ENCODE results near the gene GLCCI1. TPM values are rescaled to one million over a fixed set of nuclear protein-coding genes. Genes with fewer than 3 reads are reported as not detected.

GLCCI1 gene
- total RNA-seq, 2 donors from 2014 or later: 44.3 to 55.8 TPM

GRCh38 chr7:7923818-7924217 is 44.8 kb upstream of the GLCCI1 start:
- Histone ChIP-seq H3K9ac (ENCODE audit: extremely low read depth, low read length, poor library complexity, severe bottlenecking) (no peak overlapping the region), H3K36me3 (ENCODE audit: control insufficient read depth, insufficient read depth, low read length) (no peaks in the 10 kb centered on the region), H3K27ac (ENCODE audit: low read depth, low read length) (no peak overlapping the region), H3K27me3 (ENCODE audit: control insufficient read depth, insufficient read depth, low read length, poor library complexity, severe bottlenecking) (no peaks in the 10 kb centered on the region), H3K4me3 (ENCODE audit: low read length) (peak overlapping the region; percentile 37), H3K4me1 (ENCODE audit: control insufficient read depth, insufficient read depth, low read length) (peaks cover 15% of the 10 kb centered on the region), H3K9me3 (ENCODE audit: control insufficient read depth, low read length) (peaks cover 12% of the 10 kb centered on the region)
- no peak for DNase-seq
- H3K36me3 Mint-ChIP-seq (ENCODE audit: low read depth): no peaks in the 10 kb centered on the region
- peaks cover 9% of the 10 kb centered on the region for H3K27me3 Mint-ChIP-seq (ENCODE audit: insufficient read depth)
- H3K27ac Mint-ChIP-seq: peak overlapping the region; percentile 79
- H3K4me3 Mint-ChIP-seq: peak overlapping the region; percentile 35
- TF ChIP-seq CTCF (conservative IDR thresholded peaks at IDR 0.05): no peak
- H3K4me1 Mint-ChIP-seq: peaks cover 47% of the 10 kb centered on the region
- 57% methylated on average over 1 of the region's 1 CpG; no CpG with 5 or more reads in 1 of the 2 experiments for WGBS, 2 experiments (ENCODE audit: insufficient coverage in 1 of 2, insufficient read length in 1 of 2)
- no peaks in the 10 kb centered on the region for H3K9me3 Mint-ChIP-seq

GRCh38 chr7:7924303-7924702 is 44.3 kb upstream of the GLCCI1 start:
- peak; percentile 58 for DNase-seq
- H3K9me3 Mint-ChIP-seq: no peaks in the 10 kb centered on the region
- H3K36me3 Mint-ChIP-seq (ENCODE audit: low read depth): no peaks in the 10 kb centered on the region
- Histone ChIP-seq H3K27ac (ENCODE audit: low read depth, low read length) (no peak overlapping the region), H3K36me3 (ENCODE audit: control insufficient read depth, insufficient read depth, low read length) (no peaks in the 10 kb centered on the region), H3K9ac (ENCODE audit: extremely low read depth, low read length, poor library complexity, severe bottlenecking) (no peak overlapping the region), H3K4me1 (ENCODE audit: control insufficient read depth, insufficient read depth, low read length) (peaks cover 15% of the 10 kb centered on the region), H3K27me3 (ENCODE audit: control insufficient read depth, insufficient read depth, low read length, poor library complexity, severe bottlenecking) (no peaks in the 10 kb centered on the region), H3K9me3 (ENCODE audit: control insufficient read depth, low read length) (peaks cover 12% of the 10 kb centered on the region), H3K4me3 (ENCODE audit: low read length) (peak overlapping the region; percentile 37)
- peaks cover 9% of the 10 kb centered on the region for H3K27me3 Mint-ChIP-seq (ENCODE audit: insufficient read depth)
- no peak overlapping the region for H3K4me3 Mint-ChIP-seq
- H3K4me1 Mint-ChIP-seq: peaks cover 42% of the 10 kb centered on the region
- peak overlapping the region; percentile 46 for H3K27ac Mint-ChIP-seq
- no peak for TF ChIP-seq CTCF (conservative IDR thresholded peaks at IDR 0.05)

- H3K36me3 ChIP-seq (ENCODE audit: control insufficient read depth, insufficient read depth, low read length): no peaks in the 10 kb centered on the region
- no peak for TF ChIP-seq CTCF (conservative IDR thresholded peaks at IDR 0.05)
- H3K9me3 ChIP-seq (ENCODE audit: control insufficient read depth, low read length): peaks cover 12% of the 10 kb centered on the region
- no peak overlapping the region for H3K4me3 Mint-ChIP-seq
- H3K4me3 ChIP-seq (ENCODE audit: low read length): no peak overlapping the region
- no peaks in the 10 kb centered on the region for H3K9me3 Mint-ChIP-seq
- H3K4me1 Mint-ChIP-seq: peaks cover 17% of the 10 kb centered on the region
- H3K4me1 ChIP-seq (ENCODE audit: control insufficient read depth, insufficient read depth, low read length): no peaks in the 10 kb centered on the region
- H3K27me3 ChIP-seq (ENCODE audit: control insufficient read depth, insufficient read depth, low read length, poor library complexity, severe bottlenecking): no peaks in the 10 kb centered on the region
- H3K9ac ChIP-seq (ENCODE audit: extremely low read depth, low read length, poor library complexity, severe bottlenecking): no peak overlapping the region
- no peak for DNase-seq
- H3K27ac ChIP-seq (ENCODE audit: low read depth, low read length): no peak overlapping the region
- H3K27me3 Mint-ChIP-seq (ENCODE audit: insufficient read depth): no peaks in the 10 kb centered on the region
- H3K36me3 Mint-ChIP-seq (ENCODE audit: low read depth): no peaks in the 10 kb centered on the region
- 93 to 100% methylated on average over 2 of the region's 2 CpGs for WGBS, 2 experiments (ENCODE audit: insufficient coverage in 1 of 2, insufficient read length in 1 of 2)
- no peak overlapping the region for H3K27ac Mint-ChIP-seq
Observed at GRCh38 chr7:7931626-7932025, 37.0 kb upstream of the GLCCI1 start.

Measured in endodermal cell (in vitro differentiated cells).